ENCODE data around the gene BUD13. TPM values are rescaled to one million over a fixed set of nuclear protein-coding genes. Genes with fewer than 3 reads are reported as not detected.

BUD13 gene
- polyA plus RNA-seq, 1 of the 3 experiments (the other 2 are of a cell fraction): 15.5 TPM

GRCh38 chr11:116724813-116725212, 48.0 kb downstream of the BUD13 start:
- 91% methylated on average over 4 of the region's 6 CpGs for WGBS (ENCODE audit: low lambda C conversion rate)
- no peak overlapping the region for H2AFZ ChIP-seq (ENCODE audit: low read depth)
- H3K9me3 ChIP-seq: no peaks in the 10 kb centered on the region
- DNase-seq: no peak
- POLR2A ChIA-PET: no interaction called here
- H3K4me3 ChIP-seq (ENCODE audit: low read depth in 2 of 2, low read length in 1 of 2): no peak overlapping the region
- no peaks in the 10 kb centered on the region for H3F3A ChIP-seq (replicated peaks; ENCODE audit: insufficient read depth)
- CTCF ChIA-PET: interaction anchor here (1.3 to 10.4 kb wide), 5 partner anchors 8 to 66 kb away, joined by 3 to 91 read pairs (median 7); partner anchors contain the start of gene APOA5
- TF ChIP-seq TAF1 (IDR thresholded peaks at IDR 0.05; ENCODE audit: borderline replicate concordance, low read depth, low read length) (no peak), CTCF (IDR thresholded peaks at IDR 0.05) (no peak), EZH2phosphoT487 (IDR thresholded peaks at IDR 0.05; ENCODE audit: borderline replicate concordance, low read depth) (no peak), TEAD4 (IDR thresholded peaks at IDR 0.05; ENCODE audit: borderline replicate concordance, insufficient read depth) (no peak), GATA2 (CRISPR knock-in tag; IDR thresholded peaks at IDR 0.05) (no peak), CHD2 (IDR thresholded peaks at IDR 0.05; ENCODE audit: low read length, partially characterized antibody) (no peak)
- H3K4me1 ChIP-seq (ENCODE audit: control insufficient read depth in 1 of 2, insufficient read depth in 2 of 2, low read depth in 1 of 2, low read length in 1 of 2): peaks cover 0 to 5% of the 10 kb centered on the region in 2 experiments; a peak in 1 of 4 replicates
- no peak overlapping the region for H3K9ac ChIP-seq
- H3K79me2 ChIP-seq (ENCODE audit: insufficient read depth): no peaks in the 10 kb centered on the region
- H4K20me1 ChIP-seq (ENCODE audit: insufficient read depth): no peaks in the 10 kb centered on the region
- no peaks in the 10 kb centered on the region for H3K9me2 ChIP-seq
- H3K27ac ChIP-seq (ENCODE audit: low read depth in 2 of 2, low read length in 1 of 2): no peak overlapping the region
- no peaks in the 10 kb centered on the region for H3K36me3 ChIP-seq (replicated peaks in 1 of 2; ENCODE audit: control insufficient read depth in 1 of 2, insufficient read depth in 2 of 2, low read length in 1 of 2)
- H3K4me2 ChIP-seq: no peak overlapping the region
- H3K27me3 ChIP-seq (ENCODE audit: insufficient read depth): peaks cover 23% of the 10 kb centered on the region; the same call in 1 of the 2 replicates

- Histone ChIP-seq H3F3A (replicated peaks; ENCODE audit: insufficient read depth) (no peaks in the 10 kb centered on the region), H3K9me2 (no peaks in the 10 kb centered on the region), H3K9ac (no peak overlapping the region), H3K9me3 (no peaks in the 10 kb centered on the region), H3K4me3 (ENCODE audit: low read depth in 2 of 2, low read length in 1 of 2) (no peak overlapping the region), H3K27me3 (ENCODE audit: insufficient read depth) (peaks cover 23% of the 10 kb centered on the region; the same call in 1 of the 2 replicates), H4K20me1 (ENCODE audit: insufficient read depth) (no peaks in the 10 kb centered on the region), H3K79me2 (ENCODE audit: insufficient read depth) (no peaks in the 10 kb centered on the region), H2AFZ (ENCODE audit: low read depth) (no peak overlapping the region), H3K36me3 (replicated peaks in 1 of 2; ENCODE audit: control insufficient read depth in 1 of 2, insufficient read depth in 2 of 2, low read length in 1 of 2) (no peaks in the 10 kb centered on the region), H3K27ac (ENCODE audit: low read depth in 2 of 2, low read length in 1 of 2) (no peak overlapping the region), H3K4me1 (ENCODE audit: control insufficient read depth in 1 of 2, insufficient read depth in 2 of 2, low read depth in 1 of 2, low read length in 1 of 2) (peaks cover 0 to 5% of the 10 kb centered on the region in 2 experiments; a peak in 1 of 4 replicates), H3K4me2 (no peak overlapping the region)
- 59% methylated on average over 7 of the region's 7 CpGs for WGBS (ENCODE audit: low lambda C conversion rate)
- CTCF ChIA-PET: interaction anchor here (1.0 to 5.1 kb wide), 6 partner anchors 9 to 158 kb away, joined by 3 to 30 read pairs (median 5); no protein-coding TSS in a partner anchor
- no peak for DNase-seq
- POLR2A ChIA-PET: no interaction called here
- TF ChIP-seq YY1 (IDR thresholded peaks at IDR 0.05; ENCODE audit: low read depth) (no peak), TEAD4 (IDR thresholded peaks at IDR 0.05; ENCODE audit: borderline replicate concordance, insufficient read depth) (no peak), ZBTB33 (IDR thresholded peaks at IDR 0.05; ENCODE audit: borderline replicate concordance, low read depth) (no peak), POLR2AphosphoS5 (IDR thresholded peaks at IDR 0.05; ENCODE audit: low read depth, low read length) (no peak), MEF2A (IDR thresholded peaks at IDR 0.05; ENCODE audit: borderline replicate concordance, low read depth) (no peak), NRF1 (IDR thresholded peaks at IDR 0.05; ENCODE audit: low read depth, low read length) (no peak), USF1 (IDR thresholded peaks at IDR 0.05; ENCODE audit: borderline replicate concordance, low read depth) (no peak), RAD21 (IDR thresholded peaks at IDR 0.05; ENCODE audit: low read length) (no peak), MAX (IDR thresholded peaks at IDR 0.05; ENCODE audit: low read depth) (no peak), ELF1 (IDR thresholded peaks at IDR 0.05) (no peak), RCOR1 (IDR thresholded peaks at IDR 0.05; ENCODE audit: low read length) (no peak), EP300 (IDR thresholded peaks at IDR 0.05; ENCODE audit: borderline replicate concordance in 1 of 2, low read depth in 1 of 2, low read length in 1 of 2) (no peak), TCF12 (IDR thresholded peaks at IDR 0.05) (no peak)
Measured at GRCh38 chr11:116723511-116723910, 49.3 kb downstream of the BUD13 start.

Measured in SK-N-SH (cell line).